Sigmoid colon (tissue), 4 donors: ENCODE measurements around the gene S100A4.

ENCODE experiments used
- CTCF ChIP-seq, 4 experiments: fragments of 450-650 bp in 3 of 4; fragments of 200-600 bp in 1 of 4; IDR thresholded peaks; one replicate each; pipeline ENCODE4 v1.5.1; 2016 to 2019; ENCODE audit warnings: antibody characterized with exemption in 4 of 4, mild to moderate bottlenecking in 3 of 4, moderate library complexity in 2 of 4
- EP300 ChIP-seq, 4 donors: sonication (generic); formaldehyde crosslinking; IDR thresholded peaks; one replicate each; pipeline ENCODE4 v1.6.1; 2017; ENCODE audit warnings: antibody characterized with exemption in 4 of 4
- POLR2A ChIP-seq, 2 donors: fragments of 450-650 bp; IDR thresholded peaks; one replicate each; pipeline ENCODE4 v1.6.1; 2016; ENCODE audit warnings: antibody characterized with exemption in 2 of 2, mild to moderate bottlenecking in 2 of 2, moderate library complexity in 2 of 2
- POLR2AphosphoS5 ChIP-seq, 4 donors: sonication (generic); formaldehyde crosslinking; IDR thresholded peaks; one replicate each; pipeline ENCODE4 v1.6.1; 2017; ENCODE audit warnings: antibody characterized with exemption in 4 of 4

GRCh38 chr1:153526132-153526543 is 19.5 kb downstream of the S100A4 start:
- TF ChIP-seq POLR2A (IDR thresholded peaks at IDR 0.05) (no peak), CTCF (IDR thresholded peaks at IDR 0.05) (no peak), POLR2AphosphoS5 (IDR thresholded peaks at IDR 0.05) (no peak), EP300 (IDR thresholded peaks at IDR 0.05) (no peak)
